ENCODE data around the gene IRF2BP2.

IRF2BP2 gene

GRCh38 chr1:234561319-234561718 is 48.7 kb downstream of the IRF2BP2 start:
- no peak for TF ChIP-seq CTCF (conservative IDR thresholded peaks at IDR 0.05; ENCODE audit: low read depth, low read length)
- no peak for DNase-seq (ENCODE audit: low read depth)
- no peak overlapping the region for H3K4me3 ChIP-seq (ENCODE audit: low read length)

GRCh38 chr1:234559902-234560676 is 49.9 kb downstream of the IRF2BP2 start:
- DNase-seq (ENCODE audit: low read depth) = no peak
- H3K4me3 ChIP-seq (ENCODE audit: low read length) = no peak overlapping the region
- TF ChIP-seq CTCF (conservative IDR thresholded peaks at IDR 0.05; ENCODE audit: low read depth, low read length) = no peak

GRCh38 chr1:234559152-234559901 is 50.7 kb downstream of the IRF2BP2 start:
- no peak for DNase-seq (ENCODE audit: low read depth)
- no peak for TF ChIP-seq CTCF (conservative IDR thresholded peaks at IDR 0.05; ENCODE audit: low read depth, low read length)
- no peak overlapping the region for H3K4me3 ChIP-seq (ENCODE audit: low read length)

- no peak for TF ChIP-seq CTCF (conservative IDR thresholded peaks at IDR 0.05; ENCODE audit: low read depth, low read length)
- DNase-seq (ENCODE audit: low read depth) = no peak
- no peak overlapping the region for H3K4me3 ChIP-seq (ENCODE audit: low read length)
Observed at GRCh38 chr1:234558330-234558836, 51.6 kb downstream of the IRF2BP2 start.

- no peak overlapping the region for H3K4me3 ChIP-seq (ENCODE audit: low read length)
- no peak for DNase-seq (ENCODE audit: low read depth)
- TF ChIP-seq CTCF (conservative IDR thresholded peaks at IDR 0.05; ENCODE audit: low read depth, low read length) = no peak
Observed at GRCh38 chr1:234556245-234556943, 53.6 kb downstream of the IRF2BP2 start.

- no peak for DNase-seq (ENCODE audit: low read depth)
- H3K4me3 ChIP-seq (ENCODE audit: low read length) = no peak overlapping the region
- no peak for TF ChIP-seq CTCF (conservative IDR thresholded peaks at IDR 0.05; ENCODE audit: low read depth, low read length)
Observed at GRCh38 chr1:234555390-234556024, 54.5 kb downstream of the IRF2BP2 start.
